ENCODE measurements around the gene USP6NL. TPM values are rescaled to one million over a fixed set of nuclear protein-coding genes. Genes with fewer than 3 reads are reported as not detected.
A peak's percentile ranks its signal among the peaks of the same experiment; 100 is the strongest.

The USP6NL gene
- total RNA-seq, 1 donor from 2014 or later: 21.6 TPM

DNA sequence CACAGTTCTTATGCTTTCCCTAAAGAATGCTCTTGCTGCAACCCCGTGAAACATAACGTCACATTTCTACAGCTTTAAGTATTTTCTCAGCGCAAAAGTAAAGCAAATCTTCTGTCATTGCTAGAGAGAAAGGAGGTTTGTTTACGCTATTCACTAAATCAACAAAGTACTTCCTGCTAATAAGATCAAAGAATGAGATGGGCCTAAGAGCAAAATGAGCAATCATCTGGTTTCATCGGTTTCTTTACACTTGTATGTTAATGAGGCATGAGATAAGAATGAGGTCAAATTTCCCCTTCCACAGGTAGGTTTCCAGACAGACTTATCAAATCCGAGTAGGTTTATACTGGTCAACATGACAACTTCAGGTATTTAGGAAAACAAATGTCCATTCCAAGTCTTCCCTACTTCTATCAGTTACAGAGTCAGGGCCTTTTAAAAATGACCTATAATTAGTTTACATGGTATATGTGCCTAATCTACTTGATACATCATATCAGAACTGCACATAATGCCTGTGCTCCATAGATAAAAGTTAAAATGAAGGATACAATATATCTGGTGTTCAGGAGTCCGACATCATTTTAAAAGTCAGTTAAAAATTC is 8.4 kb downstream of the USP6NL start:
- intact Hi-C loops (cut with DNase I): no loop called here
- Histone ChIP-seq H3K9me3 (no peaks in the 10 kb centered on the region), H3K27ac (no peak overlapping the region), H3K36me3 (no peaks in the 10 kb centered on the region), H3K4me1 (peaks cover 7% of the 10 kb centered on the region), H3K27me3 (no peaks in the 10 kb centered on the region), H3K4me3 (no peak overlapping the region)
- DNase-seq (no peak), ATAC-seq (no peak)
- TF ChIP-seq, protein P1, sequence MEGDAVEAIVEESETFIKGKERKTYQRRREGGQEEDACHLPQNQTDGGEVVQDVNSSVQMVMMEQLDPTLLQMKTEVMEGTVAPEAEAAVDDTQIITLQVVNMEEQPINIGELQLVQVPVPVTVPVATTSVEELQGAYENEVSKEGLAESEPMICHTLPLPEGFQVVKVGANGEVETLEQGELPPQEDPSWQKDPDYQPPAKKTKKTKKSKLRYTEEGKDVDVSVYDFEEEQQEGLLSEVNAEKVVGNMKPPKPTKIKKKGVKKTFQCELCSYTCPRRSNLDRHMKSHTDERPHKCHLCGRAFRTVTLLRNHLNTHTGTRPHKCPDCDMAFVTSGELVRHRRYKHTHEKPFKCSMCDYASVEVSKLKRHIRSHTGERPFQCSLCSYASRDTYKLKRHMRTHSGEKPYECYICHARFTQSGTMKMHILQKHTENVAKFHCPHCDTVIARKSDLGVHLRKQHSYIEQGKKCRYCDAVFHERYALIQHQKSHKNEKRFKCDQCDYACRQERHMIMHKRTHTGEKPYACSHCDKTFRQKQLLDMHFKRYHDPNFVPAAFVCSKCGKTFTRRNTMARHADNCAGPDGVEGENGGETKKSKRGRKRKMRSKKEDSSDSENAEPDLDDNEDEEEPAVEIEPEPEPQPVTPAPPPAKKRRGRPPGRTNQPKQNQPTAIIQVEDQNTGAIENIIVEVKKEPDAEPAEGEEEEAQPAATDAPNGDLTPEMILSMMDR (IDR thresholded peaks at IDR 0.05): no peak

DNA sequence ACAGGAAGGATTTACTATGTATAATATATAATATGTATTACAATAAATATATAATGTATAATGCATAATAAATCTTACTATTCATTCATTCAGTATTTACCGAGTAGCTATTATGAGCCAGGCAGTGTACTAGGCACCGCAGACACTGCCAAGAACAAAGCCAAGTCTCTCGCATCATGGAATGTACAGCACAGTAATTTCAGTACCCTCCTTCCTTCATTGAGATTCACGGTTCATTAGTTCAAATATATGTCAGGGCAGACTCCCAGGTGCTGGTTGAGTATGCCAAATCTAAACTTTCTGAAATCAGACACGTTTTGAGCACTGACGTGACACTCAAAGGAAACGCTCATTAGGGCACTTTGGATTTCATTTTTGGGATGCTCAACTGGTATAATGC is 9.1 kb downstream of the USP6NL start:
- no peaks in the 10 kb centered on the region for H3K36me3 ChIP-seq
- ATAC-seq (no peak), DNase-seq (no peak)
- H3K4me1 ChIP-seq: peaks cover 7% of the 10 kb centered on the region
- H3K27ac ChIP-seq: no peak overlapping the region
- no peaks in the 10 kb centered on the region for H3K27me3 ChIP-seq
- intact Hi-C loops (cut with DNase I): no loop called here
- TF ChIP-seq, protein P1 (IDR thresholded peaks at IDR 0.05): no peak
- no peaks in the 10 kb centered on the region for H3K9me3 ChIP-seq
- no peak overlapping the region for H3K4me3 ChIP-seq

DNA sequence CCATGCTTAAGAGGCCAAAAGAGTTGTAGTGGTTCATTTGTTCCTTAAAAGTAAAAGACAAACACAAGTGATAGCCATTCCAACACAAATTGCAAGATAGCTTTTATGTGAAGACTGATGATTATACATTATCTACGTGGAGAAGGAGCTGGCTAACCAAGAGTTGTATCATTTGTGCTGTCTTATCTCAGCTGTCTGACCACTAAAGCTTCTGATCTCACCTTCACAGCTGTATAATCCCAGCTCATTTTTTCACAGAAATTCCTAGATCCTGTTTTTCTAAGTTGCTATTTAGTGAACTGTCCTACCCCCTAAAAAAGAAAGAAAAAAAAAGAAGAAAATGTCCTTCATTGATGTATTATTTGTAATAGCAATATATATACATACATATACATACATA is 9.8 kb downstream of the USP6NL start:
- intact Hi-C loops (cut with DNase I): no loop called here
- H3K4me3 ChIP-seq: no peak overlapping the region
- H3K27me3 ChIP-seq: no peaks in the 10 kb centered on the region
- ATAC-seq (no peak), DNase-seq (no peak)
- no peak overlapping the region for H3K27ac ChIP-seq
- no peaks in the 10 kb centered on the region for H3K9me3 ChIP-seq
- H3K36me3 ChIP-seq: no peaks in the 10 kb centered on the region
- TF ChIP-seq, protein P1 (IDR thresholded peaks at IDR 0.05): no peak
- H3K4me1 ChIP-seq: peaks cover 7% of the 10 kb centered on the region

DNA sequence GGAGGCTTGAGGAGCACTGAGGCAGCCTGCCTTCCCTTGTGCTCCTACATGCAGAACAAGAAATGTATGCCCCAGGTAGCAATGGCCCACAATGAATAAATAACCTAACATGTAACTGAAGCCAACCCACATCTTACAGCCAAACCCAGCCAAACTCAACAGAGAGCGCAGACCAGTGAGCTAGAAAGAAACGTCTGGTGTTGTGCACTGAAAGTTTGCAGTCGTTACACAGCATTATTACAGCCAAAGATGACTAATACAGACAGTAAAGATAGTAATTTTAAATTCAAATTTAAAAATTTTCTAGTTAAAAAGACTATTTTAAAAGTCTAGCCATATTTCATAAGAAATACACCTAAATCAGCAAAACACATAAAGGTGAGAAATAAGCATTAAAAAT is 11.2 kb downstream of the USP6NL start:
- intact Hi-C loops (cut with DNase I): no loop called here
- Histone ChIP-seq H3K27ac (no peak overlapping the region), H3K27me3 (no peaks in the 10 kb centered on the region), H3K4me3 (no peak overlapping the region), H3K36me3 (no peaks in the 10 kb centered on the region), H3K4me1 (peaks cover 8% of the 10 kb centered on the region), H3K9me3 (no peaks in the 10 kb centered on the region)
- ATAC-seq: no peak
- TF ChIP-seq, protein P1 (IDR thresholded peaks at IDR 0.05): no peak
- DNase-seq: no peak

DNA sequence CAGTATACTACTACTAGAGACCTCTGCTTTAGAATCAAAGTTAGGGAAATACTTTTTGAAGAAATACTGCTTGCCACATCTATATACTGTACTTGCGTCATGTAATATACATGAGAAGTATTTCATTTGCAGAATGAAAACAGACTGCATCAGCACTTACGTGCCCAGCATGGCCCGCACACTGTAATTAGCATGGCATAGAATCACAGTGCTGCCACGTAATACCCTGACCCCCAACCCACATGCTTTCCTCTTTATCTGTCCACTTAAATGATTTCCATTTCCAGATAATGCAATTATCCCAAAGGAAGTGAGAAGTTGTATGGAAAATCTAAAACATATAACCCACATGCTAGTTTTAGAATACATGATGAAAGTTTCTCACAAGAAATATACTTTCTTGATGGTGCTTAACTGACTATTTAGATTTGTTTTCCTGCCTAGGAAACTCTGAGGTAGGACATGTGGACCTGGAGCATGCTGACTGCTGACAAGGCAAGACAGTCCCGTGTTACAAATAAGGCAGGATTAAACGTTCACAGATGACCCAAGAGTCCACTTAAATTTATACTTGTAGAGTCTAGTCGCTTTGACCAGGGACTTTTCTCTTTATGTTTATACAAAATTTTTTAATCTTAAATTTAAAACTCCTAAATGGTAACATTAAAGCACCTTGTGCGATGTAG is 12.6 kb downstream of the USP6NL start:
- intact Hi-C loops (cut with DNase I): no loop called here
- ATAC-seq (peak; percentile 39), DNase-seq (no peak)
- Histone ChIP-seq H3K4me3 (no peak overlapping the region), H3K36me3 (no peaks in the 10 kb centered on the region), H3K27me3 (no peaks in the 10 kb centered on the region), H3K4me1 (peaks cover 17% of the 10 kb centered on the region), H3K27ac (no peak overlapping the region), H3K9me3 (no peaks in the 10 kb centered on the region)
- TF ChIP-seq, protein P1 (IDR thresholded peaks at IDR 0.05): no peak

All from upper lobe of right lung (tissue), 1 donor.